DND-41 (cell line): Measurements from ENCODE around the gene MKI67.
A peak's percentile ranks its signal among the peaks of the same experiment; 100 is the strongest.

Experiments used
- ATAC-seq: fragments of 200-7000 bp; cut with Tn5 transposase; 3 replicates; pipeline ENCODE4 v1.9.1; 2021; ENCODE audit warnings: low read depth; ENCODE audit not compliant: insufficient read depth
- DNase-seq: peaks from one replicate; pipeline ENCODE4 v3.0.0-alpha.2; 2020
- H2AFZ ChIP-seq: 2 replicates; pipeline ENCODE4 v1.6.0; 2012; ENCODE audit warnings: low read depth, low read length
- H3K27ac ChIP-seq: 2 replicates; pipeline ENCODE4 v1.5.1; 2012; ENCODE audit warnings: low read length, inconsistent platforms
- H3K27me3 ChIP-seq: fragments of 200-600 bp; sonication (generic); 2 replicates; pipeline ENCODE4 v1.6.0; 2012; ENCODE audit warnings: low read length, mild to moderate bottlenecking, inconsistent platforms; ENCODE audit not compliant: insufficient read depth, poor library complexity
- H3K36me3 ChIP-seq: 2 replicates; pipeline ENCODE4 v1.5.1; 2012; ENCODE audit warnings: low read length, inconsistent platforms; ENCODE audit not compliant: insufficient read depth
- H3K4me1 ChIP-seq: 2 replicates; pipeline ENCODE4 v1.5.1; 2012; ENCODE audit warnings: mild to moderate bottlenecking, low read length; ENCODE audit not compliant: insufficient read depth
- H3K4me2 ChIP-seq: 2 replicates; pipeline ENCODE4 v1.6.0; 2012; ENCODE audit warnings: mild to moderate bottlenecking, moderate library complexity, low read length, inconsistent platforms; ENCODE audit not compliant: insufficient read depth
- H3K4me3 ChIP-seq, 2 experiments: fragments of 200-600 bp in 1 of 2; shearing (Covaris generic) in 1 of 2; 2 replicates each; pipeline ENCODE4 v1.5.1; 2012 to 2016; ENCODE audit warnings: inconsistent platforms in 2 of 2, low read length in 2 of 2, mild to moderate bottlenecking in 2 of 2, low read depth in 1 of 2, moderate library complexity in 1 of 2
- H3K79me2 ChIP-seq: 2 replicates; pipeline ENCODE4 v1.6.0; 2012; ENCODE audit warnings: low read length, inconsistent platforms; ENCODE audit not compliant: insufficient read depth
- H3K9ac ChIP-seq: 2 replicates; pipeline ENCODE4 v1.6.0; 2012; ENCODE audit warnings: low read depth, mild to moderate bottlenecking, inconsistent platforms, low read length, moderate library complexity
- H3K9me3 ChIP-seq: 2 replicates; pipeline ENCODE4 v1.5.1; 2012; ENCODE audit warnings: low read length, moderate library complexity, mild to moderate bottlenecking, inconsistent platforms; ENCODE audit not compliant: insufficient read depth, severe bottlenecking
- H4K20me1 ChIP-seq: 2 replicates; pipeline ENCODE4 v1.6.0; 2012; ENCODE audit warnings: low read length; ENCODE audit not compliant: insufficient read depth
- CTCF ChIP-seq: IDR thresholded peaks from 2 replicates; pipeline ENCODE4 v1.5.1; 2012; ENCODE audit warnings: borderline replicate concordance, low read length, moderate library complexity, mild to moderate bottlenecking; ENCODE audit not compliant: poor library complexity, severe bottlenecking; ENCODE audit errors: extremely low read depth
- EZH2 ChIP-seq: IDR thresholded peaks from 3 replicates; pipeline ENCODE4 v1.6.1; 2012; ENCODE audit warnings: borderline replicate concordance, low read depth, mild to moderate bottlenecking, moderate library complexity, low read length, inconsistent platforms; ENCODE audit not compliant: severe bottlenecking

MKI67 gene

GRCh38 chr10:128070721-128071416 lies 55.4 kb downstream of the MKI67 start:
- DNase-seq (no peak), ATAC-seq (no peak)
- no peak overlapping the region for H2AFZ ChIP-seq
- no peak overlapping the region for H3K4me2 ChIP-seq
- H4K20me1 ChIP-seq = peaks cover 5% of the 10 kb centered on the region; the same call in 1 of the 2 replicates
- H3K9me3 ChIP-seq = no peaks in the 10 kb centered on the region
- H3K4me1 ChIP-seq = peaks cover 19% of the 10 kb centered on the region
- no peak overlapping the region for H3K27ac ChIP-seq
- H3K36me3 ChIP-seq = peaks cover 66% of the 10 kb centered on the region
- TF ChIP-seq CTCF = no peak
- no peak for TF ChIP-seq EZH2
- H3K4me3 ChIP-seq = no peak overlapping the region
- no peaks in the 10 kb centered on the region for H3K27me3 ChIP-seq
- H3K9ac ChIP-seq = no peak overlapping the region
- H3K79me2 ChIP-seq = no peaks in the 10 kb centered on the region

- TF ChIP-seq CTCF (no peak), EZH2 (no peak)
- H2AFZ ChIP-seq = no peak overlapping the region
- H3K36me3 ChIP-seq = peaks cover 73% of the 10 kb centered on the region
- ATAC-seq (no peak), DNase-seq (no peak)
- H3K27me3 ChIP-seq = no peaks in the 10 kb centered on the region
- peaks cover 5% of the 10 kb centered on the region; the same call in 1 of the 2 replicates for H4K20me1 ChIP-seq
- no peaks in the 10 kb centered on the region for H3K79me2 ChIP-seq
- H3K27ac ChIP-seq = no peak overlapping the region
- H3K4me2 ChIP-seq = no peak overlapping the region
- peaks cover 26% of the 10 kb centered on the region for H3K4me1 ChIP-seq
- no peak overlapping the region for H3K9ac ChIP-seq
- H3K9me3 ChIP-seq = no peaks in the 10 kb centered on the region
- no peak overlapping the region for H3K4me3 ChIP-seq
Measured at GRCh38 chr10:128070161-128070560, 56.1 kb downstream of the MKI67 start.

DNA sequence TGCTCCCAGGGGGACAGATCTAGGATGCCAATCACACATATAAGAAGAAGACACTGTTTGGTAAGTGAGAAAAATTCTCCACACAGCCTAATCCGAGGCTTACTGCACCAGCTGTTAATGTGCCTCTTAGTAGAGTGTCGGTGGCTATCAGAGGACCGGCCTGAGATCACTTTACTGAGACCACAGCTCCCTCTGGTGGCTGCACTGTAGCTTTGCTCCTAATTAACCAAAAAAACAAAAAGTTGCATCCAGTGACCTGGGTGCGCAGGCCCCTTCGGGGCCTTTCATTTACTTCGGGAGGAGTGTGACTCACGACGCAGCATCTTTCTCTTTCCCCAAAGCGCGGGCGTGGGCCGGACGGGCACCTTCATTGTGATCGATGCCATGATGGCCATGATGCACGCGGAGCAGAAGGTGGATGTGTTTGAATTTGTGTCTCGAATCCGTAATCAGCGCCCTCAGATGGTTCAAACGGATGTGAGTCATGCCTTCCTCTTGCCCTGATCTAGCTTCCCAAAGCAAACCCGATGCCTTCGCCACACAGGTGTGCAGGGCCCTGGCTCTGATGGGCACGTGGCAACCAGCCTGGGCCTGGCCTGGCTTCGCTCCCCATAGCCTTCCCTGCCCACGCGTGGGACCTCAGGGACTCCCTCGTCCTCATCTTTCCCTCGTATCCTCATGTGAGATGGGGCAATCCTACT lies 56.7 kb downstream of the MKI67 start:
- H3K27ac ChIP-seq = peak overlapping the region; percentile 31; the same call in 1 of the 2 replicates
- peaks cover 33% of the 10 kb centered on the region for H3K4me1 ChIP-seq
- peaks cover 74% of the 10 kb centered on the region for H3K36me3 ChIP-seq

More for the DNA sequence above, 56.7 kb downstream of the MKI67 start:
- H3K27me3 ChIP-seq = no peaks in the 10 kb centered on the region
- peak; percentile 48 for ATAC-seq
- H3K9me3 ChIP-seq = no peaks in the 10 kb centered on the region
- H3K79me2 ChIP-seq = no peaks in the 10 kb centered on the region
- no peak overlapping the region for H3K9ac ChIP-seq
- H4K20me1 ChIP-seq = peaks cover 5% of the 10 kb centered on the region; the same call in 1 of the 2 replicates
- TF ChIP-seq EZH2 = no peak
- TF ChIP-seq CTCF = peak; percentile 89
- no peak overlapping the region for H3K4me3 ChIP-seq
- H2AFZ ChIP-seq = no peak overlapping the region
- no peak overlapping the region for H3K4me2 ChIP-seq
- peak; percentile 78 for DNase-seq
